DOHH2 (cell line): ENCODE data around the gene XPA.

ENCODE experiments used
- EZH2phosphoT487 ChIP-seq: fragments of 200-600 bp; sonication (generic); IDR thresholded peaks from 2 replicates; pipeline ENCODE4 v1.6.1; 2017; ENCODE audit warnings: borderline replicate concordance, mild to moderate bottlenecking, antibody characterized with exemption, low read length, moderate library complexity, mixed read lengths
- TF ChIP-seq, protein P1 (sequence below): fragments of 200-600 bp; sonication (generic); IDR thresholded peaks from one replicate; pipeline ENCODE4 v1.5.1; 2014; ENCODE audit warnings: antibody characterized with exemption, mild to moderate bottlenecking, low read depth, low read length; ENCODE audit not compliant: poor library complexity, severe bottlenecking

DNA sequence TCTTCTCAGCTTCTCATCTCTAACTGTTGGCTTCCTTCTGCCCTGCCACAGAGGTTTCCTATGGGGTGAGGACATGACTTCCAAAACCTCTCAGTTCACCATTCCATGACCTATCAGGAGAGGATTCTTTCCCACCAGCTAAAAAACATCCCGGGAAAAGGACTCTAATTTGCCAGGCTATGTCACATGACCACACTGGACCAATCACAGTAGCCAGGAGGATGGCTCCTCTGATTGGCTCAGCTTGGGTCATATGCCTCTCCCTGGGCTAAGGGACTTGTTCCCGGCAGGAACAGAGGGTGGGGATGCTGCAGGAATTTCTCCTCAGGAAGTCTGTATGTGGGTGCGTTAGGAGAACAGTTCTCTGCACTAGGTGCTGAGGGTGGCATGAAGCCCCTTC, 40.3 kb upstream of the XPA start:
- TF ChIP-seq, protein P1, sequence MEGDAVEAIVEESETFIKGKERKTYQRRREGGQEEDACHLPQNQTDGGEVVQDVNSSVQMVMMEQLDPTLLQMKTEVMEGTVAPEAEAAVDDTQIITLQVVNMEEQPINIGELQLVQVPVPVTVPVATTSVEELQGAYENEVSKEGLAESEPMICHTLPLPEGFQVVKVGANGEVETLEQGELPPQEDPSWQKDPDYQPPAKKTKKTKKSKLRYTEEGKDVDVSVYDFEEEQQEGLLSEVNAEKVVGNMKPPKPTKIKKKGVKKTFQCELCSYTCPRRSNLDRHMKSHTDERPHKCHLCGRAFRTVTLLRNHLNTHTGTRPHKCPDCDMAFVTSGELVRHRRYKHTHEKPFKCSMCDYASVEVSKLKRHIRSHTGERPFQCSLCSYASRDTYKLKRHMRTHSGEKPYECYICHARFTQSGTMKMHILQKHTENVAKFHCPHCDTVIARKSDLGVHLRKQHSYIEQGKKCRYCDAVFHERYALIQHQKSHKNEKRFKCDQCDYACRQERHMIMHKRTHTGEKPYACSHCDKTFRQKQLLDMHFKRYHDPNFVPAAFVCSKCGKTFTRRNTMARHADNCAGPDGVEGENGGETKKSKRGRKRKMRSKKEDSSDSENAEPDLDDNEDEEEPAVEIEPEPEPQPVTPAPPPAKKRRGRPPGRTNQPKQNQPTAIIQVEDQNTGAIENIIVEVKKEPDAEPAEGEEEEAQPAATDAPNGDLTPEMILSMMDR: no peak
- TF ChIP-seq EZH2phosphoT487: no peak
